HL-60/S4 (cell line): ENCODE measurements around the gene BAIAP2L1.
"Not testable (repeated sequence)": the region's sequence is repeated elsewhere in the genome, so short reads cannot be mapped to it uniquely, and the experiment has no call there.

Source experiments
- in situ Hi-C: fragments of 300-500 bp; cut with MboI; formaldehyde crosslinking; loops from 2 replicates; pipeline ENCODE4 v1.14.3; 2022; ENCODE audit warnings: low sequenced_read_pairs

Gene BAIAP2L1

DNA sequence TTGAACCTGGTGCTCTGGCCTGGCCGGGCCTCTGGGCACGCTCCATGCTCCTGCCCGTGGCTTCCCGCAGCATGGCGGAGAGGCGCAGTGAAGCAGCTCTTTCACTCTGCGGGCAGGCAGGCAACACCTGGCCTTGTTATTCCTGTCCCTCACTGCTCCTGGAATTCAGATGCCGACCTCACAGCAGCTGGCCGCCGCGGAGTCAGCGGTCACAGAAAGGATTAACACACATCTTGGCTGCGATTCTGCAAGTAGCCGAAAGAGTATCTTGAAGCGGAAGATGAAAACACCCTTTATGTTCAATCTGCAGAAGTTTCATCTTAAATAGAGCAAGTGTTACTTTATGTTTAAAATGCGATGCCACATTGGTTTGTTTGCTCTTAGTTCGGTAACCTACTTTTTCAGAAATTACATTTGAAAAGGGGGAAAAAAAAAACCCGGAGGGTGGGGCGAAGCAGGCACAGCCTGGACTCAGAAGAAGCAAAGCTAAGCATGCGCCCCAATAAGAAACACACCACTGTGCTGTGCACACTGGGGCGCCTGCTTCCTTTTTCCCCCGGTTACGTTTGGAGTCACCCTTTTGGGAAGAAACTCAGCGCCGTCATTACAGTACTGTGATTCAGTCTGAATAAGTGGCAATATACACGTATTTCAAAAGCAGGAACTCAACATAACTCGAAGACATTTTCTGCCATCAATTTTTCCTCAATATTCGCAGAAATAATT, 77.1 kb downstream of the BAIAP2L1 start:
- in situ Hi-C loops = no loop called here

GRCh38 chr7:98322331-98323270, 78.3 kb downstream of the BAIAP2L1 start:
- in situ Hi-C loops = no loop called here

DNA sequence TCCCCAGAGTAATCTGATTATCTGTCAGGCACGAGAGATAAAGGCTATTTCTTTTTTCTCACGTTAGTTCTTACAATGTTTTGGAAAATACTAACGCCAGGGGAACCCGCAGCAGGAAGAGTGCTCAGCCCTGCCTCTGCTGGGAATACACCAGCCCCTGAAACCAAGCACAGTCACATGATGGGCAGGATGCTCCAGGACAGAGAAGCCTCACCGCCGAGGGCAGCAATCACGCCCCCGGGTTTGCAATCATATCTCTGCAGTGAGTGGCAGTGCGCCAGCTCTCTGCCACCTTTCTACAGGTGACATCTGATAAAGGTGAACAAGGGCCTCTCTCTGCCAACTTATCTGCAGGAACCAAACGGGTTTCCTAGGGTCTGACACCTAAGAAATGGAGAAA, 79.6 kb downstream of the BAIAP2L1 start:
- in situ Hi-C loops = no loop called here

DNA sequence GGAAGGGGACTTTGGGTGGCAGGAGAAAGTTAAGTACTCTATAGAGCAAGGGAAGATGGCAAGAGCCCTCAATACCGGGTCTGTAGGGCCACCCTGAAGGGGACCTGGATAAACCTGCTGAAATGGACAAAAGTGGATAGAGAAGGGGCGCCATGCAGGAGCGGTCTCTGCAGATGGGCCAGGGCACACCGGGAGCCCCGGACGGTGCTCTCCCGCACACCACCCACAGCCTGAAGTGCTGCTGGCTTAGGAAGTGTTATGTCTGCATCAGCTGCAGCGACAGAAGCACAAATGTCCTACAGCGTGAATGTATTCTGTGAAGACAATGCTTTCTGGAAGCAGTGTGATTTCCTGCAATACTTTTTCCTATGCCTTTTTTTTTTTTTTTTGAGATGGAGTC, 81.7 kb downstream of the BAIAP2L1 start:
- in situ Hi-C loops = no loop called here

- in situ Hi-C loops = no loop called here
These were observed 83.4 kb downstream of the BAIAP2L1 start for GRCh38 chr7:98317366-98318040.

DNA sequence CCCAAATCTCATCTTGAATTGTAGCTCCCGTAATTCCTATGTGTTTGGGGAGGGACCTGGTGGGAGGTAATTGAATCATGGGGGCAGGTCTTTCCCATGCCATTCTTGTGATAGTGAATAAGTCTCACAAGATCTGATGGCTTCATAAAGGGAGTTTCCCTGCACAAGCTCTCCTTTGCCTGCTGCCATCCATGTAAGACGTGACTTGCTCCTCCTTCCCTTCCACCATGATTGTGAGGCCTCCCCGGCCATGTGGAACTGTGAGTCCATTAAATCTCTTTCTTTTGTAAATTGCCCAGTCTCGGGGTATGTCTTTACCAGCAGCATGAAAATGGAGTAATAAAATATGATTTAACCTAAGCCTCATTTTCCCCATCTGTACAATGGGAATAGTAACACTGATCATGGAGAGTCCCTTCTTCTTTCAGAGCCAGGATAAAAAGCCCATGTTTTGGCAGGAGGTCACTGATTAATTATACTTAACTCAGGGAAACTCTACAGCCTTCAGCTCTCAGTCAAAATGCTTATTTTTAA, 84.8 kb downstream of the BAIAP2L1 start:
- in situ Hi-C loops = not testable (repeated sequence)

DNA sequence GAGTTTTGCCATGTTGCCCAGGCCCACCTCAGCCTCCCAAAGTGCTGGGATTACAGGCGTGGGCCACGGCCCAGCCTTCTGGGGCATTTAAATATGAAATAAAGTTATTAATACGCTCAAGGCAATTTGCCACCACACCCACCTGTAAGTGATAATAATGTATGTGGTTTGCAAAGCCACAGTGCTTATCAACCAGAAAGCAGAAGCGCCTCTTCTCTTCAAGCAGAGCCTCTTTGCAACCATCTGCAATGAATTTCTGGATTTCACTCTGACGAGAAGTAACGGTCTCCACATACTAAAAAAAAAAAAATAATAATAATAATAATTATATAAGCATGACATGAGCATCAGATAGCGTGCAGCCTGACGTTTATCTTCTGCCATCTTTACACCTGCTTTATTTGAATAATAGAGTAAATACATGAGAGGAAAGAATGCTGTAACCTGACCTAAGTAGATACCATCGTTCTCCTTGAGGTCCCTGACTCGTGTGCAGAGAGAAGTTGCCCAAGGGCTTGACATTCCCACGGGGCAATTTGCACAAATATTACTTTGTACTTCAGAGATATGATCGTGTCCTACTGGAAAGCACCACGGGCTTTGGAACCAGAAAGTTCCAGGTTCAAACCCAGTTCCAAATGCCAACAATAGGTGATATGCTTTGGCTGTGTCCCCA, 85.4 kb downstream of the BAIAP2L1 start:
- in situ Hi-C loops = no loop called here

DNA sequence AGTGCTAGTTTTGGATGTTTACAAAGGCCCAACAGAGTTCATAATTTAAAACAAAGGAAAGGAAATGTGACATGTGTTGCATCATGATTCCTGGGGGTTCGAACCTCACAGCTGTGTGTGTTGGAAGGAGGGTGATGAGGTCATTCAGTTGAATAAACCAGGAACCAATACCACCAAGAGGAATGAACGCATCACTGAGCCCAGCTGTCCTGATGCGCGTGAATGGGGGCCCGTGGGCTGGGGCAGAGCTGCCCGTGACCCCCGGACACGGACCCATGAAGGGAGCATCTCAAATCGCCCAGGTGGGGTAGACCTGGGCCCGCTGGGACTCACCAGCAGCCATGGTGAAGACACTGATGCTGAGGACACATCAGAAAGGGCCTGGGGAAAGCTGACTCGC, 86.4 kb downstream of the BAIAP2L1 start:
- in situ Hi-C loops = no loop called here

DNA sequence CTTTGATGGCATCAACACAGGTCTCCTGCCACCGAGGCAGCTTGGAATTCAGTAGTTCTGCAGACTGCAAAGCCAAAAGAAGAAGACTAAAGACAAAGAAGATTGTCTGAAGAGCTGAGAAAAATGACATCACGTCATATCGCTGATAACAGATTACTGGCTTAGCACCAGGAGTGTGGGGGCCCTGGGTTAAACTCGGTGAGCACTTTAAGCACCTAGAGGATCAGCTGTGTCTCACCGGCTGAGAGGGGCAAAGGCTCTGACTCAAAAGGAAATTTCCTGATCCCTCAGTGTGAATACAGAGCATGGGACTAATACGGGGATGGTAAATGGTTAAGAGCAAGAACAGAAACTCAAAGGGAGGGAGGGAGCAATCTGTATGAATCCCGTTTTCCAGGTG, 88.7 kb downstream of the BAIAP2L1 start:
- in situ Hi-C loops = no loop called here

DNA sequence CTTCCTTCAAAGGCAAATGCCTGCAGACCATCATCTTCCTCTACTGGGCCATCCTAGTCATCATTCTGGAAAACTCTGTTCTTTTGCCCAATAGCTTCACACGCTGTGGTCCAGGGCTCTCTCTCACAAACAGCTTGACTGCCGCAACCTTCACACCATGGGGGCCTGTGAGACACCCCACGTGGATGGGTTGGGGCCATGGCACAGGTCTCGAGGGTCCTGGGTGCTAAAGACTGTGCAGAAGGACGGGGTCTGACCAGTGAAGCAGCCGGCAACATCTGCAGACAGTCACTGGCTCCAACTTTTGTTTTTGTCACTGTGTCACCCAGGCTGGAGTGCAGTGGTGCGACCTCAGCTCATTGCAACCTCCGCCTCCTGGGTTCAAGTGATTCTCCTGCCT, 91.3 kb downstream of the BAIAP2L1 start:
- in situ Hi-C loops = no loop called here

- in situ Hi-C loops = no loop called here
These were observed 92.9 kb downstream of the BAIAP2L1 start for GRCh38 chr7:98307971-98308466.

DNA sequence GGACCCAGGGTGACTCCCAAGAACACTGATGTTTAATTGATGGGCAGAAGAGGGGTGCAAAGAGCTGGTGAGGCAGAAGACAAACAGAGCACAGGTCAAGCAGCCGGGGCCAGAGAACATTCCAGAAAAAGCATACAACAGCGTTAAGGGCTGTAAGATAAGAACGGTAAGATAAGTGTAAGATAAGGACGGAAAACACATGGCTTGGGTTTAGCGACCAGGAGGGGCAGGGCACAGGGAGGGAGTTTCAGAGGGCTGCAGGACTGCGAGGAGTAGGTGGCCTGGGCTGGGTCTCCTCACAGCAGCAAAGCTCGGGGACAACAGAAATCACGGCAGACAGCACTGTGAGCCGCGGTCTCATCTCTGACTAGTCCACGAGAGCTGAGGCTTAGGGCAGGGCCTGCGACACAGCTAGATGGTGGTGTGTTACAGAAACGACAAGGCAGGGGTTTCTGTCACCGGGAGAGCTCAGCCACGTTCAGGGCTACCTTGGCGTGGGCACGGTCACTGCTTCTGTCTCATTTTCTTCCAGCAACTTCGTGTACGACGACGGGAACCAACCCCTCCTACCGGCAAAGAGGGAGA, 94.8 kb downstream of the BAIAP2L1 start:
- in situ Hi-C loops = no loop called here

- in situ Hi-C loops = no loop called here
These were observed 97.0 kb downstream of the BAIAP2L1 start for GRCh38 chr7:98303906-98304305.

- in situ Hi-C loops = no loop called here
These were observed 97.6 kb downstream of the BAIAP2L1 start for GRCh38 chr7:98303176-98303865.

- in situ Hi-C loops = no loop called here
These were observed 99.0 kb downstream of the BAIAP2L1 start for GRCh38 chr7:98301693-98302470.

- in situ Hi-C loops = no loop called here
These were observed 100.1 kb downstream of the BAIAP2L1 start for GRCh38 chr7:98300595-98301372.

GRCh38 chr7:98297626-98298286, 103.1 kb downstream of the BAIAP2L1 start:
- in situ Hi-C loops = no loop called here
